ENCODE measurements around the gene ACAA2. TPM values are rescaled to one million over a fixed set of nuclear protein-coding genes. Genes with fewer than 3 reads are reported as not detected.

Gene ACAA2
- total and polyA plus RNA-seq, 4 donors = 37.5 to 117 (median 39.8) TPM

DNA sequence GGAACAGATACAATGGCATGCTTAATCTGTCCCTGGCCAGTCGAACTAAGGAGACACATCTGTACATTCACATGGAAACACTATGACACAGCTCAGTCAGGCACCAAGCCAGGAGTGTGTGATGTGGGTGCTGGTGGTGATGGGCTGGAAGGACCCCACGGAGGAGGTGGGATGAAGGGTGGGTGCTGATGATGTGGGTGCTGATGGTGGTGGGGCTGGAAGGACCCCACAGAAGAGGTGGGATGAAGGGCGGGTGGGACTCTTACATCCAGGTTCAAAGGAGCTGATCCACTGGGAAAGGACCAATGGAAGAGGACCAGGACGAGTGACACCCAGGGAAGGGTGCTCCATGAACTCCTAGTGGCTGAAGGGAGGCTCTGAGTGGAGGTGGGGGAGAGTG lies 34.8 kb upstream of the ACAA2 start:
- Histone ChIP-seq H3K4me3 (ENCODE audit: low read length in 2 of 2) (no peak overlapping the region), H3K27ac (ENCODE audit: low read depth in 1 of 2, low read length in 2 of 2) (no peak overlapping the region), H3K27me3 (ENCODE audit: control insufficient read depth in 1 of 2, insufficient read depth in 2 of 2, low read length in 1 of 2) (no peaks in the 10 kb centered on the region), H3K9me3 (ENCODE audit: control insufficient read depth, low read length) (no peaks in the 10 kb centered on the region), H3K36me3 (ENCODE audit: control insufficient read depth in 1 of 2, insufficient read depth in 2 of 2, low read length in 1 of 2) (no peaks in the 10 kb centered on the region), H3K4me1 (ENCODE audit: control insufficient read depth in 1 of 2, insufficient read depth in 2 of 2, low read length in 2 of 2) (no peaks in the 10 kb centered on the region)
- DNase-seq (no peak), ATAC-seq (ENCODE audit: low FRiP score) (no peak)
- WGBS, 2 donors = 77 to 81% methylated on average over 4 of the region's 4 CpGs
- intact Hi-C loops (cut with DNase I) = no loop called here

DNA sequence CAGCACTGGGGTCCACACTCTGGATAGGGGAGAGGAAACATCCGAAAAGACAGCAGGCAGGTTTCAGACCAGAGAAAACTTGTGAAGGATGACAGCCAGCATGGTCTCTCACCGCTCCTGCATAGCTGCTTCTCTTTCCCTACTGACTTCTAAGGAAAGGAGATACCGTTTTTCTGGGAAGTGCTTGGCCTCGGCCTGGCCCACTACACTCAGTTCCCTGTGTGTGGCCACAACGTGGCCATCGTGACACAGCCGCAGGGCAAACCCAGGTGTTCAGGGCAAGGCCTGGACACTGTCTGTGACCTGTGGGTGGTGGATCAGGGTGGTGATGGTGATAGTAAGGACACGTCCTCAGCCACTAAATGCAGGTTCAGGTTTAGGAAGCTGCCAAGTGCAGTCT lies 34.2 kb upstream of the ACAA2 start:
- ATAC-seq (ENCODE audit: low FRiP score) (no peak), DNase-seq (no peak)
- Histone ChIP-seq H3K36me3 (ENCODE audit: control insufficient read depth in 1 of 2, insufficient read depth in 2 of 2, low read length in 1 of 2) (no peaks in the 10 kb centered on the region), H3K9me3 (ENCODE audit: control insufficient read depth, low read length) (no peaks in the 10 kb centered on the region), H3K4me3 (ENCODE audit: low read length in 2 of 2) (no peak overlapping the region), H3K27ac (ENCODE audit: low read depth in 1 of 2, low read length in 2 of 2) (no peak overlapping the region), H3K4me1 (ENCODE audit: control insufficient read depth in 1 of 2, insufficient read depth in 2 of 2, low read length in 2 of 2) (no peaks in the 10 kb centered on the region), H3K27me3 (ENCODE audit: control insufficient read depth in 1 of 2, insufficient read depth in 2 of 2, low read length in 1 of 2) (no peaks in the 10 kb centered on the region)
- WGBS, 2 donors = 92% methylated on average over 8 of the region's 8 CpGs
- intact Hi-C loops (cut with DNase I) = no loop called here

DNA sequence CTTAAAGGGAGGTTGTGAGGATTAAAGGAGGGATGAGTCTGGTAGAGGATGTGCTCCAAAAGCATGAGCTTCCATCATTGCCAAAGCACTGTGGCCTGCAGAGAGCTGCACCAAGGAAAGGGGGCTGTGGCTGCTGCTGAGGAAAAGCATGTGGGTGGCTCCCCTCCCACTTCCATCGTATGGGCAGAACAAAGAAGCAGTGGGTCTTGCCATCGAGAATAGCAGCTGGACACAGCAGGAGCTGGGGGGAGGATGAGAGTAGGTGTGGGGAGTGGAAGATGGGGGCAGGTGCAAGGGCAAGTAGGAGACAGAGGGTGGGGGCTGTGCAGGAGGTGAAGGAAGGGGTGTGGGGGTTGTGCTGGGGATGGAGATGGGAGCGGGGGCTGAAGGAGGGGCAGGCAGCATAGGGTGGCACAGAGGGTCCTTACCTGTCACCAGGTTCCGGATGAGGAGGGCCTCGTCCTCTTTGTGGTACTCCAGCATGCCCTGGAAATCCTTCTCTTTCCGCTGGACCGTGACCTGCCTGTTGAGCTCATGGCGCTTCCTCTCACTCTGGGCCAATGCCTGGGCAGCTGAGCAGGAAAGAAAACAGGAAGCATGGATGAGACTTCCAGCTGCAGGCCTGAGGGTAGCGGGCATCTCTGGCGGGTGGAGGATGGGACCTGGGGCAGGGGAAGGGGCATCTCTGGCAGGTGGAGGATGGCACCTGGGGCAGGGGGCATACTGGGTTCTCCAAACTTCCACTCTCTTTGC lies 33.6 kb upstream of the ACAA2 start:
- ATAC-seq (ENCODE audit: low FRiP score) (no peak), DNase-seq (no peak)
- H3K27me3 ChIP-seq (ENCODE audit: control insufficient read depth in 1 of 2, insufficient read depth in 2 of 2, low read length in 1 of 2) = no peaks in the 10 kb centered on the region

DNA sequence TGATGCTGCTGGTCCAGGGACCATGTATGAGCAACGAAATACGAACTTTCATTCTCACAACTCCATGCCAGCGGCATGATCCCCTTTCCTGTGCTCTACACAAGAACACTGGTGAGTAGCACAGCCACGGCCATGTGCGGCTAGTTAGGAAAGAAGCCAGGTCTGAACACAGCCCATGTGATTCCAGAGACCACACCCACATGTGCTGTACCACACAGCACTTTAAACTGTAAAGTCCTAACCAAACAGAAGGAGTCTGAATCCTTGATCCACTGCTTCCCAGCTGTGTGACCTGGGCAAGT lies 33.0 kb upstream of the ACAA2 start:
- WGBS, 2 donors = 38 to 41% methylated on average over 5 of the region's 5 CpGs
- no peak for ATAC-seq (ENCODE audit: low FRiP score)
- intact Hi-C loops (cut with DNase I) = no loop called here
- Histone ChIP-seq H3K4me3 (ENCODE audit: low read length in 2 of 2) (no peak overlapping the region), H3K9me3 (ENCODE audit: control insufficient read depth, low read length) (no peaks in the 10 kb centered on the region), H3K4me1 (ENCODE audit: control insufficient read depth in 1 of 2, insufficient read depth in 2 of 2, low read length in 2 of 2) (no peaks in the 10 kb centered on the region), H3K27ac (ENCODE audit: low read depth in 1 of 2, low read length in 2 of 2) (no peak overlapping the region), H3K27me3 (ENCODE audit: control insufficient read depth in 1 of 2, insufficient read depth in 2 of 2, low read length in 1 of 2) (no peaks in the 10 kb centered on the region), H3K36me3 (ENCODE audit: control insufficient read depth in 1 of 2, insufficient read depth in 2 of 2, low read length in 1 of 2) (no peaks in the 10 kb centered on the region)
- no peak for DNase-seq

More for the DNA sequence above, 33.6 kb upstream of the ACAA2 start:
- 70 to 81% methylated on average over 10 of the region's 10 CpGs for WGBS, 2 donors
- H3K36me3 ChIP-seq (ENCODE audit: control insufficient read depth in 1 of 2, insufficient read depth in 2 of 2, low read length in 1 of 2) = no peaks in the 10 kb centered on the region
- no peaks in the 10 kb centered on the region for H3K4me1 ChIP-seq (ENCODE audit: control insufficient read depth in 1 of 2, insufficient read depth in 2 of 2, low read length in 2 of 2)
- H3K27ac ChIP-seq (ENCODE audit: low read depth in 1 of 2, low read length in 2 of 2) = no peak overlapping the region
- intact Hi-C loops (cut with DNase I) = no loop called here
- no peak overlapping the region for H3K4me3 ChIP-seq (ENCODE audit: low read length in 2 of 2)
- H3K9me3 ChIP-seq (ENCODE audit: control insufficient read depth, low read length) = no peaks in the 10 kb centered on the region

DNA sequence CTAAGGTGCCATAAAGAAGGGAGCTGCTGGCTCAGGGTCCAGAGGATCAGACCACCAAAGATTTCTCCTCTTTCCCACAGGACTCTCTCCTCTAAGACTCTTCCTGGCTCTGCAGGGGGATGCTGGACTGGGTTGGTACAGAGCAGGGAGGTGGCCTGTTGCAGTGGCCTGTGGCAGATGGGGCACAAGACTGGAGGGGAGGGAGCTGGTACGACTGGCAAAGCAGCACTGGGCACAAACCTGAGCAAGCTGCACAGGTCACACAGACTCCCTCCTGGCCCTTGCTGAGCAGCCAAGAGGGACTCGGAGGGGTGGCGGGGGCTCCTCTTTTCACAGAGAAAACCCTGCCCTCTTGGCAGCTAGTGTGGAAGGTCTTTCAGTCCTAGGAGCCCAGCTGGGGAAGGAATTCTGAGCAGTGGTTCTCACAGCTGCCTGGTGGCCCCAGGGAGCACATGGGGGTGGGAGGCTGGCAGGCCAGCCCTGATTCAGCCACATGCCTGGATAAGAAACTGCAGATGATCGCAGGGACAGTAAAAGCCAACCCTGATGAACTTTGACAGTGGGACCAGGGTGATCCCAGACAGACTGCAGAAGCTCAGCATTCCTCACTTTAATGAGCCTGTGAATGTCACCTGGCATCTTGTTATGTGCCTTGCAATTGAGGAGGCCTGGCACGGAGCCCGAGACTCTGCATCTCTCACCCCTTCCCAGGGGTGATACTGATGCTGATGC lies 32.5 kb upstream of the ACAA2 start:
- H3K4me3 ChIP-seq (ENCODE audit: low read length in 2 of 2) = no peak overlapping the region
- no peaks in the 10 kb centered on the region for H3K27me3 ChIP-seq (ENCODE audit: control insufficient read depth in 1 of 2, insufficient read depth in 2 of 2, low read length in 1 of 2)
- no peak overlapping the region for H3K27ac ChIP-seq (ENCODE audit: low read depth in 1 of 2, low read length in 2 of 2)
- H3K9me3 ChIP-seq (ENCODE audit: control insufficient read depth, low read length) = no peaks in the 10 kb centered on the region
- H3K4me1 ChIP-seq (ENCODE audit: control insufficient read depth in 1 of 2, insufficient read depth in 2 of 2, low read length in 2 of 2) = no peaks in the 10 kb centered on the region
- intact Hi-C loops (cut with DNase I) = no loop called here
- DNase-seq (peak in 1 of 2 donors; percentile 52), ATAC-seq (ENCODE audit: low FRiP score) (no peak)
- no peaks in the 10 kb centered on the region for H3K36me3 ChIP-seq (ENCODE audit: control insufficient read depth in 1 of 2, insufficient read depth in 2 of 2, low read length in 1 of 2)
- WGBS, 2 donors = 54 to 59% methylated on average over 6 of the region's 6 CpGs

DNA sequence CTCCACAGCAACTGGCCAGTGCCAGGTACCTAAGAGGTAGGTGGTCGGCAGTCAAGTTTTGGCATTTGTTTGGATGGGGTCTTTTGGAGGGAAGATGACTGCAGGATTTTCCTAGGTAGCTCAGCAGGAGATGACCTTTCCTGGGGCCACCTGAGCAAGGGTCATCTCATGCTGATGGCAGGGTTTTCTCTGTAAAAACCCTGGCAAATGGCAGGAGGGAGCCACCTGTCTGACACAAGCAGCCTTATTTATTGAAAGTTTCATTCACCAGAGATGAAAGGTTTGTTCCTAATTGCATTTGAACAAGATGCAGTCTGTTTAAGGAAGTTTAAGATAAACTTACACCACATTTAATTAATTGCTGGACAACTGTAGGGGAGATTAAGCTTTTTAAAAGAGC lies 31.6 kb upstream of the ACAA2 start:
- no peaks in the 10 kb centered on the region for H3K27me3 ChIP-seq (ENCODE audit: control insufficient read depth in 1 of 2, insufficient read depth in 2 of 2, low read length in 1 of 2)
- no peak overlapping the region for H3K27ac ChIP-seq (ENCODE audit: low read depth in 1 of 2, low read length in 2 of 2)
- no peak for ATAC-seq (ENCODE audit: low FRiP score)
- H3K36me3 ChIP-seq (ENCODE audit: control insufficient read depth in 1 of 2, insufficient read depth in 2 of 2, low read length in 1 of 2) = no peaks in the 10 kb centered on the region
- H3K4me3 ChIP-seq (ENCODE audit: low read length in 2 of 2) = no peak overlapping the region
- 96 to 100% methylated on average over 1 of the region's 1 CpG for WGBS, 2 donors
- intact Hi-C loops (cut with DNase I) = no loop called here
- DNase-seq = peak in 1 of 2 donors; percentile 9
- H3K9me3 ChIP-seq (ENCODE audit: control insufficient read depth, low read length) = no peaks in the 10 kb centered on the region
- H3K4me1 ChIP-seq (ENCODE audit: control insufficient read depth in 1 of 2, insufficient read depth in 2 of 2, low read length in 2 of 2) = no peaks in the 10 kb centered on the region

DNA sequence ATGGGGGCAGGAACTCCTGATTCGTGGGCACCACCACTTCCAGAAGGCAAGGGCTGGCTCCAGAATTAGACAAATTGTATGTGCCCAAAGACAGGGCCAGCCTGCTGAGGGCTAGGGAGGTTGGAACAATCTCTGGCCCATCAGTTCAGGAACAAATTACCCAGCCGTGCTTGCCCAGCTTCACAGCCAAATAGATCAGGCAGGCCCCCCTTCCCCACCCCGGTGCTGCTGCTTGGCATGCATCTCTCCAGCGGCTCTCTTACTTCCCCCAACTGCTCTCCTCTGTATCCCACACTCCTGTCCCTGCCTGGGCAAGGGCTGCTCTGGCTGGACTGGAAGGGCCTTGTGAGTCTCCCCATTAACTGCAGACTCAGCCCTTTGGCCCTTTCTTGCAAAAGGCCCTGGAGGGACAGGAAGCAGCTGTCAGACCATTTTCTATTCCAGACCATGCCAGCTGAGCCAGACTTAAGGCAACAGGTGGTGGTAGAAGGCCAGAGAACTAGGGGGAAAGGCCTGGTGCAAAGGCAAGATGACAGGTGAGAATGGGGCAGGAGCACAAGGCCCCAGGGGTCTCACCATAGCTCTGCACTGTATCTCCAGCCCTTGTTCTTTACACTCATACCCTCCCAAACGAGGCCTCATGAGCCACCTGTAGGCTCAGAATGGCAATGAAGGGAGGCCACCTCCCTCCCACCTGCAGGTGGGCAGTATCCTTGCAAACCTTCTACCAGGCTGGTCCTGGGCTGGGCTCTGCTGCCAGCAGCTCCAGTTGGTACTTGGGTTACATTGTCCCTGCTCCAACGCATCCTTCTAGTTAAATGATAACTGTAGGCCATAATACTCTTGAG lies 30.7 kb upstream of the ACAA2 start:
- Histone ChIP-seq H3K4me3 (ENCODE audit: low read length in 2 of 2) (no peak overlapping the region), H3K36me3 (ENCODE audit: control insufficient read depth in 1 of 2, insufficient read depth in 2 of 2, low read length in 1 of 2) (peaks cover 0 to 3% of the 10 kb centered on the region in 2 donors), H3K27me3 (ENCODE audit: control insufficient read depth in 1 of 2, insufficient read depth in 2 of 2, low read length in 1 of 2) (no peaks in the 10 kb centered on the region), H3K4me1 (ENCODE audit: control insufficient read depth in 1 of 2, insufficient read depth in 2 of 2, low read length in 2 of 2) (no peaks in the 10 kb centered on the region), H3K27ac (ENCODE audit: low read depth in 1 of 2, low read length in 2 of 2) (no peak overlapping the region), H3K9me3 (ENCODE audit: control insufficient read depth, low read length) (no peaks in the 10 kb centered on the region)
- intact Hi-C loops (cut with DNase I) = no loop called here
- 57 to 64% methylated on average over 6 of the region's 6 CpGs for WGBS, 2 donors
- peak in 1 of 2 donors; percentile 58 for DNase-seq
- ATAC-seq (ENCODE audit: low FRiP score) = no peak

DNA sequence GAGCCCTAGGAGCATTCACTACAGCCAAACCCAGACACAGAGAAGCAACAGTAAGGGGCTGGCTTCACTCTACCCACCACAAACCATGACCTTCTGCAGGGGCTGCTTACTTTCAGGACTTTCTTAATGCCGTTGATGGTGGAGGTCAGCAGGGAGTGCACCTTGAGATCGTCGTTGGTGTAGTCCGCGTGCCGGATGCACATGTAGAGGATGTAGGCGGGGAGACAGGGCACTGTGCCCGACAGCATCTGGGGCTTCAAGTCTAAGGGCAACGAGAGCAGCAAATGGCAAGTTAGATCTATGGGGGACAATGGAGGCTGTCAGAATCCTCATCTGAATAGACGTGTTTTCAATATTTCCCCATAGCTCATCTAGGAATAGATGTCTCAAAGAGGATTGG lies 29.8 kb upstream of the ACAA2 start:
- WGBS, 2 donors = 89 to 90% methylated on average over 10 of the region's 10 CpGs
- DNase-seq = peak in 1 of 2 donors; percentile 51
- no peak overlapping the region for H3K4me3 ChIP-seq (ENCODE audit: low read length in 2 of 2)

More for the DNA sequence above, 29.8 kb upstream of the ACAA2 start:
- Histone ChIP-seq H3K9me3 (ENCODE audit: control insufficient read depth, low read length) (no peaks in the 10 kb centered on the region), H3K27me3 (ENCODE audit: control insufficient read depth in 1 of 2, insufficient read depth in 2 of 2, low read length in 1 of 2) (no peaks in the 10 kb centered on the region), H3K4me1 (ENCODE audit: control insufficient read depth in 1 of 2, insufficient read depth in 2 of 2, low read length in 2 of 2) (no peaks in the 10 kb centered on the region), H3K27ac (ENCODE audit: low read depth in 1 of 2, low read length in 2 of 2) (no peak overlapping the region), H3K36me3 (ENCODE audit: control insufficient read depth in 1 of 2, insufficient read depth in 2 of 2, low read length in 1 of 2) (peaks cover 0 to 3% of the 10 kb centered on the region in 2 donors)
- intact Hi-C loops (cut with DNase I) = no loop called here
- no peak for ATAC-seq (ENCODE audit: low FRiP score)
